ENCODE measurements around the gene SERPINA6.

The SERPINA6 gene

DNA sequence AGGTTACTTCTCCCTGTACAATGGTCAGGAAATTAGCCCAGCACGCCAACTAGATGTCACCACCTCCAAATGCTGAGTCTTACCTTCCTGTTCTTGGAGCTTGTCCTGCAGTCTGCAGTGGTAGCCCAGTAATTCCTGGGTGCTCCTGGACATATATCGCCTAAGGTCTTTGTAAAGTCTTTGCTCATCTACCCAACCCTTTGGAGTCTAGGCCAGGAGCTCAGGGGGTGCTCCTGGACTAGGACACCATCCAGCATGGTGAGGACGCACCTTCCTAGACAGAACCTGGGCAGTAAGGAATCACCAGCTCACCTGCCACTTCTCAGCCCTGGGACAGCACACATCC is 30.6 kb downstream of the SERPINA6 start:
- TF ChIP-seq, protein P1, sequence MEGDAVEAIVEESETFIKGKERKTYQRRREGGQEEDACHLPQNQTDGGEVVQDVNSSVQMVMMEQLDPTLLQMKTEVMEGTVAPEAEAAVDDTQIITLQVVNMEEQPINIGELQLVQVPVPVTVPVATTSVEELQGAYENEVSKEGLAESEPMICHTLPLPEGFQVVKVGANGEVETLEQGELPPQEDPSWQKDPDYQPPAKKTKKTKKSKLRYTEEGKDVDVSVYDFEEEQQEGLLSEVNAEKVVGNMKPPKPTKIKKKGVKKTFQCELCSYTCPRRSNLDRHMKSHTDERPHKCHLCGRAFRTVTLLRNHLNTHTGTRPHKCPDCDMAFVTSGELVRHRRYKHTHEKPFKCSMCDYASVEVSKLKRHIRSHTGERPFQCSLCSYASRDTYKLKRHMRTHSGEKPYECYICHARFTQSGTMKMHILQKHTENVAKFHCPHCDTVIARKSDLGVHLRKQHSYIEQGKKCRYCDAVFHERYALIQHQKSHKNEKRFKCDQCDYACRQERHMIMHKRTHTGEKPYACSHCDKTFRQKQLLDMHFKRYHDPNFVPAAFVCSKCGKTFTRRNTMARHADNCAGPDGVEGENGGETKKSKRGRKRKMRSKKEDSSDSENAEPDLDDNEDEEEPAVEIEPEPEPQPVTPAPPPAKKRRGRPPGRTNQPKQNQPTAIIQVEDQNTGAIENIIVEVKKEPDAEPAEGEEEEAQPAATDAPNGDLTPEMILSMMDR (IDR thresholded peaks at IDR 0.05; ENCODE audit: insufficient read depth, missing control alignments): no peak
- FAIRE-seq: no peak

DNA sequence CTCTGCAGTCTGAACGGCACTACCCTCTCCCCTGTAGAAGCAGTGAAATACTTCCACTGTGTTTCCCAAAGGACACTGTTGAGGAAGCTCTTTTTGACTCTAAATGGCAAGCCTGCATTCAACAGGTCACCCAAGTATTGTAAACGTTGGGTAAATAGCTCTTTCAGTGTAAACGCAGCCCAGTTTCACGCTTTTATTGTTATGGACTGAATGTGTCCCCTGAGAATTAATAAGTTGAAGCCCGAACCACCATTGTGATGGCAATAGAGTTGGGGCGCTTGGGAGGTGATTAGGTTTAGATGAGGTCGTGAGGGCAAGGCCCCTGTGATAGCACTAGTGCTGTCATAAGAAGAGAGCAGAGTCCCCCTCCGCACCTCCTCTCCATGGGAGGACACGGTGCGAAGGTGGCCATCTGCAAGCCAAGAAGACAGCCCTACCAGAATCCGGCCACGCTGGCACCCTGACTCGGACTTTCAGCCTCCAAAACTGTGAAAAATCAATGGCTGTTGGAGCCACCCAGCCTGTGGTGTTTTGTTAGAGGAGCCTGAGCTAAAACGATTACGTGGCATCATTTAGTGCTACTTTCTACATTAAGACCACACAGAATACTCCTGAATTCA is 31.1 kb downstream of the SERPINA6 start:
- TF ChIP-seq, protein P1 (IDR thresholded peaks at IDR 0.05; ENCODE audit: insufficient read depth, missing control alignments): no peak
- FAIRE-seq (no peak), DNase-seq (ENCODE audit: insufficient read length, low spot score) (no peak)

More for the DNA sequence above, 30.6 kb downstream of the SERPINA6 start:
- no peak for DNase-seq (ENCODE audit: insufficient read length, low spot score)

DNA sequence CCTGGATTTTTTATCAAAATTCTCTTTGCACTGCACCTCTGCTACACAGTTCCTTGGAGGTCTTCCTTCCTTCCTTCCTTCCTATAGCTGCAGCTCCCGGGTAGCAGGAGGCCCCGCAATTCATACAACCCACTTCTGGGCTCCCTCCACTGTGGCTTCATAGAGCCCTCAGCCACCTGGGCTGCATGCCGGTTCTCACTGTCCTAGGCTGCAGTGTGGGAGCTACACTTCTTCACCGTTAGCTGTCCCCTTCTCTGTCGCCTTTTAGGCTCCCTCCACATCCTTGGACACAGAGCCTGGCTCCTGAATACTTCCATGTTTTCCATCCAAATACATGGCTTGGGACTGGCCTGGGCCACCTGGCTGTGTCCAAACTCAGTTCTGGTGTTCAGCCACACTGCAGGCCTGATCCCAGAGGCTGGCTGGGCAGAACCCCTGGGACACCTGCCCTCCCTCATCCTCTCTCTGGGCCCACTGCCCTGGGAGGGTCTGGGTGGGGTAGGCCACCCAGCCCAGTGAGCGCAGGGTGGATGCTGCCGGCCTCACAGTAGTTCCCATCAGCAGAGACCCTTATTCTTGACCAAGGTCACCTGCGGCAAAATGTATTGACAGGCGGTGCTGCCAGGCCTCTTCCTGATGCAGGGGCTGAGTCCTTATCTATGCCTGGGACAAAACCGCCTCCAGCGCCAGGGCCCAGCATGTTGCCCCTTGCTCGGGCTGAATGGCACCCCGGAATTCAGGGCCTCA is 31.8 kb downstream of the SERPINA6 start:
- FAIRE-seq (no peak), DNase-seq (ENCODE audit: insufficient read length, low spot score) (no peak)
- TF ChIP-seq, protein P1 (IDR thresholded peaks at IDR 0.05; ENCODE audit: insufficient read depth, missing control alignments): no peak

DNA sequence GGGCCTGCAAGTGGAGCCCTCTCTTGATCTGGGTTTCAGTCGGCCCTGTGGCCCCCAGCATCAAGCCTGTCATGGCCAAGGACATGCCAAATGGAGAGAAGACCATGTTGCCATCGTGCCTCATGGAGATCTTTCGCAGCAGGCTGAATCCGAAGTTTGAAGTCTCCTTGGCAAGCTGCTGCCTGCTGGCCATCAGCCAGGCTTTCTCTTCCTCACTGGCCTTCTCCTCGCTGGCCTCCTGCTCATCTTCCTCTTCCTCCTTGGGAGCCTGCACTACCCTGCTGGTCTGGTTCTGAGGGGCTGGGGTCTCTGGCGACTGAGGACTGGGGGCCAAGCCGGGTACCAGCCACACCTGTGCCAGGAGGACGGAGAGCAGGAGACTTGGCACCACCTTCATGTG is 32.9 kb downstream of the SERPINA6 start:
- TF ChIP-seq, protein P1 (IDR thresholded peaks at IDR 0.05; ENCODE audit: insufficient read depth, missing control alignments): no peak
- no peak for FAIRE-seq

DNA sequence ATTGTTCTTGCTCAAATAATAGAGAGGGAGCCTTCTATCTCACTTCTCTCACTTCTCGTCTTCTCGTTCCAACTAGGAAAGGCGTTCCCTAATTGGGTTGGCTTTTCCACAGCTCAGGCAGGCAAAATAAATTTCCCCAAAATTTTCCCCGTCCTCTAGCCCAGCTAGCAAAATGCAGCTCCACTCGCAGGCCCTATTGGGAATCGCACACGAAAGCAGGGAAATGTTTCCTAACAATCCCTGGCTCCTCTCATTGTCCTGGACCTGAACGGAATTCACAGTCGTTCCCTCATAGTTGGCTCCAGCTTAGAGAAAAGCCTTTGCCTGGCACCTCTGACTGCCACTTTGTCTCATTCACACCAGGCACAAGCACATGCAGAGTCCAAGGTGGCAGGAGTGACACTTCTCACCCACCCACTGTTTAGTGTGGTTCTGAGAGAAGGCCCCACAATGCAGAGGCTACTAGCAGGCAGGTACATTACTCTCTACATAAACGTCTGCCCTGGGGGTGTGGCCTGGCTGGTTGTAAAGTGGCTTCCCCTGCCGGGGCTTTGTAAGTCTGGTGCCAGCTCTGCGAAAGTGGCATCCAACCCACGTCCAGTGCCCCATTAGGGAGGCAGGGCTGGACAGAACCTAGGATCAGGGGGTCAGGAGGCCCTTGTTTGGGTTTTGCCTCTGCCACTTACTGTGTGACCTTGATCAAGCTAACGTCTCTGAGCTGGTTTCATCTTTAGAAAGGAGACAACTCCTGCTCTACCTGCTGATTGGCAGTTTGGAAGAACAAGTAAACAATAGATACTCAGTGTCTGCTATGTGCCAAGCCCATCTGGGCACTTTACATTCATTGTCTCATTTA is 34.3 kb downstream of the SERPINA6 start:
- DNase-seq (ENCODE audit: insufficient read length, low spot score) (no peak), FAIRE-seq (no peak)
- TF ChIP-seq, protein P1 (IDR thresholded peaks at IDR 0.05; ENCODE audit: insufficient read depth, missing control alignments): no peak

More for the DNA sequence above, 32.9 kb downstream of the SERPINA6 start:
- no peak for DNase-seq (ENCODE audit: insufficient read length, low spot score)

DNA sequence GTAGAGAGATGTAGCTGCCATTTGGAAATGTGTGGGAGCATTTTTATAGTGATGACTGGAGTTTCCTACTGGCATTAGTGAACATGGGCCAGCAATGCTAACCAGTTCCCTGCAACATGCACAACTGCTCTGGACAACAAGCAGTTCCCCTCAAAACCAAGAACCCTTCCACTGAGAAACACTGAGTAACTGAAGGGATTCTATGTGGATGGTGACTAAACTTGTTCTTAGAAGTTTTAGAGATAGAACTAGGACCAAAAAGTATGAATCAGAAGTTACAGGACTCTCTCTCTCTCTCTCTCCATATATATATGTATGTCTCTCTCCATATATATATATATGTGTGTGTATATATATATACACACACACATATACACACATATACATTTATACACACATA is 38.0 kb downstream of the SERPINA6 start:
- TF ChIP-seq, protein P1 (IDR thresholded peaks at IDR 0.05; ENCODE audit: insufficient read depth, missing control alignments): no peak
- FAIRE-seq (no peak), DNase-seq (ENCODE audit: insufficient read length, low spot score) (no peak)
